EH (cell line): ENCODE results near the gene PIMREG.

Experiments used
- DNase-seq: peaks from one replicate; pipeline ENCODE4 v3.0.0-alpha.2; 2015; ENCODE audit warnings: low read depth

The PIMREG gene

GRCh38 chr17:6498901-6499540, 54.8 kb downstream of the PIMREG start:
- no peak for DNase-seq
